CD8-positive, alpha-beta memory T cell (primary cell): ENCODE results near the gene ADGRE2. TPM values are rescaled to one million over a fixed set of nuclear protein-coding genes. Genes with fewer than 3 reads are reported as not detected.
A peak's percentile ranks its signal among the peaks of the same experiment; 100 is the strongest.

Experiments
- CTCF ChIA-PET: fragments of 350-600 bp; sonication (Branson Sonifier 250); formaldehyde crosslinking; loops from one replicate; lab custom pipeline; 2021; ENCODE audit warnings: antibody characterized with exemption; lab: Charles Lee
- POLR2A ChIA-PET: fragments of 350-600 bp; sonication (Branson Sonifier 250); formaldehyde crosslinking; loops from one replicate; lab custom pipeline; 2021; ENCODE audit warnings: antibody characterized with exemption; lab: Charles Lee
- DNase-seq, 5 donors: peaks; one replicate each; pipeline versions ENCODE4 v3.0.0 to v3.0.0-alpha.2; 2020 to 2022; ENCODE audit warnings: mixed read lengths in 1 of 5
- H3K27ac ChIP-seq: one replicate; pipeline ENCODE4 v1.7.0; 2013; ENCODE audit warnings: low read depth, mild to moderate bottlenecking, low read length, moderate library complexity
- H3K27me3 ChIP-seq: 2 replicates; pipeline ENCODE4 v1.7.0; 2013; ENCODE audit warnings: low read length, mild to moderate bottlenecking; ENCODE audit not compliant: insufficient read depth, poor library complexity, severe bottlenecking
- H3K36me3 ChIP-seq: 2 replicates; pipeline ENCODE4 v1.7.0; 2013; ENCODE audit warnings: mild to moderate bottlenecking, low read length, moderate library complexity; ENCODE audit not compliant: insufficient read depth
- H3K4me1 ChIP-seq: 2 replicates; pipeline ENCODE4 v1.7.0; 2013; ENCODE audit warnings: mild to moderate bottlenecking, low read length, moderate library complexity; ENCODE audit not compliant: insufficient read depth
- H3K4me3 ChIP-seq: 2 replicates; pipeline ENCODE4 v1.7.0; 2013; ENCODE audit warnings: mild to moderate bottlenecking, low read length
- H3K9me3 ChIP-seq: 2 replicates; pipeline ENCODE4 v1.7.0; 2013; ENCODE audit warnings: mild to moderate bottlenecking, low read length
- H3K27ac Mint-ChIP-seq, 8 donors: one replicate each; pipeline ENCODE4 v1.8.0; 2020 to 2021; ENCODE audit warnings: mixed read lengths in 8 of 8, mild to moderate bottlenecking in 6 of 8, inconsistent platforms in 3 of 8, moderate library complexity in 3 of 8
- H3K27me3 Mint-ChIP-seq, 2 donors: one replicate each; pipeline ENCODE4 v1.8.0; 2020 to 2021; ENCODE audit warnings: mixed read lengths in 2 of 2, mild to moderate bottlenecking in 1 of 2, moderate library complexity in 1 of 2
- H3K36me3 Mint-ChIP-seq, 3 donors: one replicate each; pipeline ENCODE4 v1.8.0; 2020 to 2021; ENCODE audit warnings: mixed read lengths in 3 of 3, inconsistent platforms in 1 of 3, mild to moderate bottlenecking in 1 of 3
- H3K4me1 Mint-ChIP-seq, 3 donors: one replicate each; pipeline ENCODE4 v1.8.0; 2020 to 2021; ENCODE audit warnings: mixed read lengths in 3 of 3, inconsistent platforms in 1 of 3, mild to moderate bottlenecking in 1 of 3
- H3K4me3 Mint-ChIP-seq, 7 donors: one replicate each; pipeline ENCODE4 v1.8.0; 2020 to 2021; ENCODE audit warnings: mixed read lengths in 7 of 7, mild to moderate bottlenecking in 6 of 7, moderate library complexity in 4 of 7, inconsistent platforms in 2 of 7
- H3K9me3 Mint-ChIP-seq, 5 donors: one replicate each; pipeline ENCODE4 v1.8.0; 2020 to 2022; ENCODE audit warnings: mixed read lengths in 5 of 5, mild to moderate bottlenecking in 3 of 5, moderate library complexity in 2 of 5, inconsistent platforms in 1 of 5
- polyA plus RNA-seq: library from polyadenylated mRNA; unstranded; fragments of 300-500 nt; fragmentation: Illumina TruSeq; gene quantifications from one replicate; pipeline ENCODE4 v1.2.3, GENCODE V29; 2021
- total RNA-seq, 2 experiments: library from RNA; stranded (reverse); gene quantifications; one replicate each; pipeline ENCODE4 v1.2.3, GENCODE V29; 2021

Gene ADGRE2
- total and polyA plus RNA-seq, 3 experiments from 2014 or later: 0.09 to 0.55 (median 0.44) TPM

DNA sequence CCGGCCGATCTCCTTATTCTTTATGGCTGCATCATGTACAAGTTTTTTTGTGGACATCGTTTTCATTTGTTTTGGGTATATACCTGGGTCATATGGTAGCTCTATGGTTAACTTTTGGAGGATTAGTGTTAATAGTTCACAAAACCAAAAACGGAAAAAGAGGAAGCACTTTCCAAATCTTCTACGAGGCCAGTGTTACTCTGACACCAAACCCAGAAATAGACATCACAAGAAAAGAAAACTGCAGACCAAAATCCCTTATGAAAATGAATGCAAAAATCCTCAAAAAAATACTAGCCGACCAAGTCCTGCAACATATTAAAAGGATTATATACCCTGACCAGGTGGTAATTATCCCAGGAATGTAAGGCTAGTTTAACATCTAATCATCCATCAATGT, 29.8 kb downstream of the ADGRE2 start:
- Mint-ChIP-seq H3K36me3 (no peaks in the 10 kb centered on the region), H3K9me3 (no peaks in the 10 kb centered on the region), H3K4me1 (no peaks in the 10 kb centered on the region), H3K27ac (no peak overlapping the region), H3K4me3 (no peak overlapping the region), H3K27me3 (peaks cover 2 to 4% of the 10 kb centered on the region in 2 donors)
- POLR2A ChIA-PET: no interaction called here
- Histone ChIP-seq H3K4me1 (no peaks in the 10 kb centered on the region), H3K27me3 (no peaks in the 10 kb centered on the region), H3K27ac (no peak overlapping the region), H3K36me3 (no peaks in the 10 kb centered on the region), H3K9me3 (no peaks in the 10 kb centered on the region), H3K4me3 (no peak overlapping the region)
- no peak for DNase-seq
- CTCF ChIA-PET: no interaction called here

GRCh38 chr19:14746886-14747285, 31.5 kb downstream of the ADGRE2 start:
- DNase-seq: no peak
- H3K27me3 ChIP-seq: no peaks in the 10 kb centered on the region
- H3K36me3 ChIP-seq: no peaks in the 10 kb centered on the region
- Mint-ChIP-seq H3K4me1 (no peaks in the 10 kb centered on the region), H3K27me3 (peaks cover 0 to 4% of the 10 kb centered on the region in 2 donors), H3K9me3 (no peaks in the 10 kb centered on the region), H3K4me3 (no peak overlapping the region), H3K36me3 (no peaks in the 10 kb centered on the region), H3K27ac (no peak overlapping the region)
- ChIA-PET POLR2A (no interaction called here), CTCF (no interaction called here)
- no peaks in the 10 kb centered on the region for H3K9me3 ChIP-seq
- no peak overlapping the region for H3K27ac ChIP-seq
- no peaks in the 10 kb centered on the region for H3K4me1 ChIP-seq
- H3K4me3 ChIP-seq: no peak overlapping the region

DNA sequence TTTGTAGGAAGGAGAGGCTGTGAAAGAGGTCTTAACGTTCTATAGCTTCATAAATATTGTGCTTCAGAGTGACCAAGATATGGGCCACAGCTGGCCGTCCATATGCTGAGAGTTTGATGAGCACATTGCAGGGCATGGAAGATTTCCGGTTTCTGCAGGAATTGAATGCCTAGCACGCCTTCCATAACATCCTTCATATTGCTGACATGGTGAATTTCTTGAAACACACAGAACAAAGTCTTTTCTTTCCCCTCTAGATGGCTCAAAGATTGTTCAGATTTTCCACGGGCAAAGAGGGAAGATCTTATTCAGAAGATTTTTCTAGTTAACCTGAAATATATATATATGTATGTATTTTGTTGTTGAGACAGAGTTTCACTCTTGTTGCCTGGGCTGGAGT, 42.4 kb downstream of the ADGRE2 start:
- Histone ChIP-seq H3K4me1 (no peaks in the 10 kb centered on the region), H3K27ac (no peak overlapping the region), H3K27me3 (no peaks in the 10 kb centered on the region), H3K36me3 (no peaks in the 10 kb centered on the region), H3K9me3 (no peaks in the 10 kb centered on the region), H3K4me3 (no peak overlapping the region)
- peak overlapping the region in 1 of 8 donors; percentile 33 for H3K27ac Mint-ChIP-seq
- H3K9me3 Mint-ChIP-seq: peaks cover 0 to 7% (median 4%) of the 10 kb centered on the region in 5 donors
- ChIA-PET POLR2A (no interaction called here), CTCF (no interaction called here)
- no peak for DNase-seq
- no peak overlapping the region for H3K4me3 Mint-ChIP-seq
- H3K4me1 Mint-ChIP-seq: no peaks in the 10 kb centered on the region
- peaks cover 0 to 1% (median 0%) of the 10 kb centered on the region in 3 donors for H3K36me3 Mint-ChIP-seq
- peaks cover 16 to 24% of the 10 kb centered on the region in 2 donors for H3K27me3 Mint-ChIP-seq

GRCh38 chr19:14733574-14733973, 44.8 kb downstream of the ADGRE2 start:
- no peak for DNase-seq
- H3K4me3 Mint-ChIP-seq: no peak overlapping the region
- no peaks in the 10 kb centered on the region for H3K27me3 ChIP-seq
- H3K4me1 Mint-ChIP-seq: no peaks in the 10 kb centered on the region
- no peak overlapping the region for H3K27ac Mint-ChIP-seq
- H3K36me3 ChIP-seq: no peaks in the 10 kb centered on the region
- CTCF ChIA-PET: no interaction called here
- H3K4me3 ChIP-seq: no peak overlapping the region
- no peak overlapping the region for H3K27ac ChIP-seq
- H3K9me3 ChIP-seq: no peaks in the 10 kb centered on the region
- POLR2A ChIA-PET: no interaction called here
- H3K4me1 ChIP-seq: no peaks in the 10 kb centered on the region
- peaks cover 0 to 11% (median 2%) of the 10 kb centered on the region in 3 donors for H3K36me3 Mint-ChIP-seq
- peaks cover 4 to 27% (median 23%) of the 10 kb centered on the region in 5 donors for H3K9me3 Mint-ChIP-seq
- peaks cover 9 to 20% of the 10 kb centered on the region in 2 donors for H3K27me3 Mint-ChIP-seq

DNA sequence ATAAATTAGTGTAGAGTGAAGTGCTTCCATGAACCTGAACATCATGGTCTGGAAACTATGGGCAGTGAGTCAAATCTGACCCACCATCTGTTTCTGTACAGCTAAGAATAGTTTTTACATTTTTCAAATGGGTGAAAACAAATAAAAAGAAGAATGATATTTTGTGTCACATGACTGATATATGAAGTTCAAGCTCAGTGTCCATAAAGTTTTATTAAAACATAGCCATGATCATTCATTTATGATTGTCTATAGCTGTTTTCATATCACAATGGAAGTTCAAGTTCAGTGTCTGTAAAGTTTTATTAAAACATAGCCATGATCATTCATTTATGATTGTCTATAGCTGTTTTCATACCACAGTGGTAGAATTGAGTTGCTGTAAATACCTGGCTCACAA, 45.9 kb downstream of the ADGRE2 start:
- Histone ChIP-seq H3K36me3 (no peaks in the 10 kb centered on the region), H3K4me3 (no peak overlapping the region), H3K27ac (no peak overlapping the region), H3K27me3 (no peaks in the 10 kb centered on the region), H3K4me1 (no peaks in the 10 kb centered on the region), H3K9me3 (no peaks in the 10 kb centered on the region)
- no peak overlapping the region for H3K27ac Mint-ChIP-seq
- H3K4me1 Mint-ChIP-seq: no peaks in the 10 kb centered on the region
- peaks cover 9 to 35% (median 31%) of the 10 kb centered on the region in 5 donors for H3K9me3 Mint-ChIP-seq
- peaks cover 9 to 15% of the 10 kb centered on the region in 2 donors for H3K27me3 Mint-ChIP-seq
- DNase-seq: no peak
- H3K36me3 Mint-ChIP-seq: peaks cover 0 to 15% (median 2%) of the 10 kb centered on the region in 3 donors
- CTCF ChIA-PET: no interaction called here
- POLR2A ChIA-PET: no interaction called here
- H3K4me3 Mint-ChIP-seq: no peak overlapping the region

- no peak for DNase-seq
- no peaks in the 10 kb centered on the region for H3K9me3 ChIP-seq
- H3K36me3 Mint-ChIP-seq: peaks cover 0 to 20% (median 4%) of the 10 kb centered on the region in 3 donors
- no peaks in the 10 kb centered on the region for H3K27me3 ChIP-seq
- no peak overlapping the region for H3K4me3 Mint-ChIP-seq
- no peaks in the 10 kb centered on the region for H3K4me1 ChIP-seq
- CTCF ChIA-PET: no interaction called here
- POLR2A ChIA-PET: no interaction called here
- H3K4me1 Mint-ChIP-seq: no peaks in the 10 kb centered on the region
- H3K9me3 Mint-ChIP-seq: peaks cover 16 to 46% (median 42%) of the 10 kb centered on the region in 5 donors
- no peaks in the 10 kb centered on the region for H3K36me3 ChIP-seq
- H3K27ac ChIP-seq: no peak overlapping the region
- H3K27ac Mint-ChIP-seq: no peak overlapping the region
- H3K27me3 Mint-ChIP-seq: peaks cover 7 to 15% of the 10 kb centered on the region in 2 donors
- no peak overlapping the region for H3K4me3 ChIP-seq
Observed at GRCh38 chr19:14731200-14731599, 47.2 kb downstream of the ADGRE2 start.

DNA sequence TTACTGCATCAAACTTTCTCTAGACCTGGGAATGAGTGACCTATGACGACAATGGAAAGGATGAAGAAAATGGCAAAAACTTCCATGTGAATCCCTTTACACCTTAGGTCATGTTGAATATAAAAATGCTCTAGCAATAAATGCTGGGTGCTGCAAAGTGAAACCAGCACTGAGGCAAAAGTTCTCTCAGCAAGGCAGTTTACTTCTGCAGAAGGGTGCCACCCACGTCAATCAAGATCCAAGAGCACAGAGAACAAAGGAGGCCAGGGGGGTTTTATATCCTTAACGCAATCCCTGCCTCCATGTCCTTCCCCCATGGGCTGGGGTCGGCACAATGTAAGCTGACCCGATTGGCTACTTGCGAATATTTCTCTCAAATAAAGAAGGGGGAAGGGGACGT, 49.8 kb downstream of the ADGRE2 start:
- Mint-ChIP-seq H3K27ac (no peak overlapping the region), H3K4me3 (no peak overlapping the region), H3K9me3 (peaks cover 28 to 72% (median 61%) of the 10 kb centered on the region in 5 donors), H3K27me3 (peaks cover 3 to 7% of the 10 kb centered on the region in 2 donors), H3K36me3 (peaks cover 3 to 35% (median 8%) of the 10 kb centered on the region in 3 donors), H3K4me1 (no peaks in the 10 kb centered on the region)
- no peak overlapping the region for H3K27ac ChIP-seq
- peaks cover 4% of the 10 kb centered on the region for H3K9me3 ChIP-seq
- H3K36me3 ChIP-seq: no peaks in the 10 kb centered on the region
- ChIA-PET CTCF (no interaction called here), POLR2A (no interaction called here)
- no peaks in the 10 kb centered on the region for H3K27me3 ChIP-seq
- no peak for DNase-seq
- no peaks in the 10 kb centered on the region for H3K4me1 ChIP-seq
- H3K4me3 ChIP-seq: no peak overlapping the region

- H3K4me3 Mint-ChIP-seq: no peak overlapping the region
- peaks cover 19% of the 10 kb centered on the region for H3K36me3 ChIP-seq
- ChIA-PET POLR2A (no interaction called here), CTCF (no interaction called here)
- no peaks in the 10 kb centered on the region for H3K4me1 ChIP-seq
- DNase-seq: no peak
- no peak overlapping the region for H3K4me3 ChIP-seq
- H3K9me3 ChIP-seq: peaks cover 48% of the 10 kb centered on the region
- no peak overlapping the region for H3K27ac Mint-ChIP-seq
- no peak overlapping the region for H3K27ac ChIP-seq
- no peaks in the 10 kb centered on the region for H3K4me1 Mint-ChIP-seq
- peaks cover 56 to 95% (median 86%) of the 10 kb centered on the region in 5 donors for H3K9me3 Mint-ChIP-seq
- H3K27me3 ChIP-seq: no peaks in the 10 kb centered on the region
- peaks cover 0 to 3% of the 10 kb centered on the region in 2 donors for H3K27me3 Mint-ChIP-seq
- peaks cover 31 to 80% (median 60%) of the 10 kb centered on the region in 3 donors for H3K36me3 Mint-ChIP-seq
Observed at GRCh38 chr19:14722127-14722526, 56.2 kb downstream of the ADGRE2 start.
